ENCODE measurements around the gene THY1. TPM values are rescaled to one million over a fixed set of nuclear protein-coding genes. Genes with fewer than 3 reads are reported as not detected.

THY1 gene
- total RNA-seq (100 to 1,000 TPM in 1 of 2 donors, 10 to 100 TPM in 1; 46.6 to 130 TPM), polyA plus RNA-seq (ENCODE audit: insufficient read length in 6 of 6) (10 to 100 TPM; 28.7 to 54.4 (median 44.5) TPM)
- long read RNA-seq, donor 1, transcript THY1-201 (4 exons, 3,556 nt) = major isoform, 23 of 31 reads
- long read RNA-seq, donor 1, partial matches to known transcripts = 6 of 31 reads
- long read RNA-seq, donor 1, other reads (novel, unspliced or antisense) = 0 of 31 reads
- long read RNA-seq, donor 2, transcript THY1-210 (1 exons, 2,427 nt) = minor isoform, 5 of 26 reads
- long read RNA-seq, donor 2, transcript THY1-201 (4 exons, 3,556 nt) = major isoform, 12 of 26 reads
- long read RNA-seq, donor 2, partial matches to known transcripts = 9 of 26 reads
- long read RNA-seq, donor 2, other reads (novel, unspliced or antisense) = 0 of 26 reads
- long read RNA-seq, donor 3, transcript THY1-201 (4 exons, 3,556 nt) = major isoform, 11 of 13 reads
- long read RNA-seq, donor 3, partial matches to known transcripts = 0 of 13 reads
- long read RNA-seq, donor 3, other reads (novel, unspliced or antisense) = 0 of 13 reads
- long read RNA-seq, donor 4, transcript THY1-201 (4 exons, 3,556 nt) = major isoform, 237 of 259 reads
- long read RNA-seq, donor 4, partial matches to known transcripts = 8 of 259 reads
- long read RNA-seq, donor 4, other reads (novel, unspliced or antisense) = 10 of 259 reads
- long read RNA-seq, donor 5, transcript THY1-201 (4 exons, 3,556 nt) = major isoform, 15 of 20 reads
- long read RNA-seq, donor 5, partial matches to known transcripts = 0 of 20 reads
- long read RNA-seq, donor 5, other reads (novel, unspliced or antisense) = 0 of 20 reads
- long read RNA-seq, donor 6, transcript THY1-201 (4 exons, 3,556 nt) = major isoform, 7 of 8 reads
- long read RNA-seq, donor 6, partial matches to known transcripts = 0 of 8 reads
- long read RNA-seq, donor 6, other reads (novel, unspliced or antisense) = 0 of 8 reads
- long read RNA-seq, donor 7, transcript THY1-201 (4 exons, 3,556 nt) = major isoform, 5 of 5 reads
- long read RNA-seq, donor 7, partial matches to known transcripts = 0 of 5 reads
- long read RNA-seq, donor 7, other reads (novel, unspliced or antisense) = 0 of 5 reads
- long read RNA-seq, donor 8, transcript THY1-201 (4 exons, 3,556 nt) = major isoform, 10 of 15 reads
- long read RNA-seq, donor 8, transcript THY1-210 (1 exons, 2,427 nt) = minor isoform, 5 of 15 reads
- long read RNA-seq, donor 8, partial matches to known transcripts = 0 of 15 reads
- long read RNA-seq, donor 8, other reads (novel, unspliced or antisense) = 0 of 15 reads
- long read RNA-seq, donor 9 = 0 reads
- long read RNA-seq, donor 10, transcript THY1-201 (4 exons, 3,556 nt) = major isoform, 102 of 109 reads
- long read RNA-seq, donor 10, transcript THY1-210 (1 exons, 2,427 nt) = minor isoform, 7 of 109 reads
- long read RNA-seq, donor 10, partial matches to known transcripts = 0 of 109 reads
- long read RNA-seq, donor 10, other reads (novel, unspliced or antisense) = 0 of 109 reads
- long read RNA-seq, donor 11, transcript THY1-201 (4 exons, 3,556 nt) = major isoform, 74 of 114 reads
- long read RNA-seq, donor 11, transcript THY1-210 (1 exons, 2,427 nt) = minor isoform, 21 of 114 reads
- long read RNA-seq, donor 11, partial matches to known transcripts = 16 of 114 reads
- long read RNA-seq, donor 11, other reads (novel, unspliced or antisense) = 0 of 114 reads
- long read RNA-seq, donor 12, transcript THY1-201 (4 exons, 3,556 nt) = major isoform, 16 of 18 reads
- long read RNA-seq, donor 12, partial matches to known transcripts = 0 of 18 reads
- long read RNA-seq, donor 12, other reads (novel, unspliced or antisense) = 0 of 18 reads

DNA sequence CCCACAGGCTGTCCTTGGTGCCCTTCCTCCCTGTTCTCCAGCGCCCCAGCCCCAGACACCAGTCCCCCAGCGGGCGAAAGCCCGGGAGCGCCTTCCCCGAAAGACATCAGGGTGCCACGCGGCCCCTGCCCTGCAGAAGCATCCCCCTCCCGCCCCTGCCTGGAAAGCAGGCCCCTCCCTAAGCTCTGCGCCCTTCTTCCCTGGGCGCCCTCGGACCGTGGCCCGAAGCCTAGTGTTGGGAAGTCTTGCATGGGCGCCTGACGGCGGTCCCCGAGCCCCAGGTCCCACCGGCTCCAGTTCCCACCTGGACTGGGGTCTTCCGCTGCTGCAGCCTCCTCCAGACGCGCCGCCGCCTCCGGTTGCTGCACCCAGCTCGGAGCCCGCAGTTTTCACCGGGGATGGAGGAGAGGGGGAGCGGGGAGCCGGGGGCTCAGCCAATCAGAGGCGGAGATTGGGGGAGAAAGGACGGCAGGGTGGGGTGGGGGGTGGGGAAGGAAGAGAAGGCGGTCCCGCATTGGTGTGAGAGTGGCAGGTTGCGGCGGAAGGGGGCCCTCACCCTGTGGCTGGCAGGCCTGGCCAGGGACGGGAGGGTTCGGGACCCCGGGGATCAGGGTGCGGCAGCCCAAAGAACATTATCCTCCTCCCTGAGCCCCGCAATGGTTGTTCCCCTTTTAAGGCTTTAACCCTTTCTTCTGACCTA is at the start of gene THY1:
TSS of gene THY1 (minus strand) at position 364 of the 700 bp plus-strand sequence. CDS start 2,267 bp downstream, outside the sequence.
- TF ChIP-seq CTCF (IDR thresholded peaks at IDR 0.05) = no peak
- Histone ChIP-seq H3K27ac (peak within 1 kb of the TSS in 1 of 2 donors; percentile 56), H3K4me1 (peaks cover 4 to 19% of the 10 kb centered on the region in 2 donors), H3K36me3 (no peaks in the 10 kb centered on the region), H3K4me3 (peak within 1 kb of the TSS; percentile 34 to 47), H3K27me3 (peaks cover 14 to 64% of the 10 kb centered on the region in 2 donors), H3K9me3 (no peaks in the 10 kb centered on the region)
- DNase-seq (no peak), ATAC-seq (peak; percentile 68)
- intact Hi-C loops (cut with DNase I) = no loop called here

- intact Hi-C loops (cut with DNase I) = loop anchor here in 1 of 2 donors (5.0 kb wide), 1 partner anchor 115 kb away; no protein-coding TSS in a partner anchor
- Histone ChIP-seq H3K36me3 (no peaks in the 10 kb centered on the region), H3K4me1 (no peaks in the 10 kb centered on the region), H3K27ac (no peak overlapping the region), H3K27me3 (peaks cover 0 to 11% of the 10 kb centered on the region in 2 donors), H3K4me3 (no peak overlapping the region), H3K9me3 (peaks cover 0 to 7% of the 10 kb centered on the region in 2 donors)
- no peak for TF ChIP-seq CTCF (IDR thresholded peaks at IDR 0.05)
- DNase-seq = no peak
- no peak for ATAC-seq
Measured at GRCh38 chr11:119472186-119472855, 49.3 kb upstream of the THY1 start.

DNA sequence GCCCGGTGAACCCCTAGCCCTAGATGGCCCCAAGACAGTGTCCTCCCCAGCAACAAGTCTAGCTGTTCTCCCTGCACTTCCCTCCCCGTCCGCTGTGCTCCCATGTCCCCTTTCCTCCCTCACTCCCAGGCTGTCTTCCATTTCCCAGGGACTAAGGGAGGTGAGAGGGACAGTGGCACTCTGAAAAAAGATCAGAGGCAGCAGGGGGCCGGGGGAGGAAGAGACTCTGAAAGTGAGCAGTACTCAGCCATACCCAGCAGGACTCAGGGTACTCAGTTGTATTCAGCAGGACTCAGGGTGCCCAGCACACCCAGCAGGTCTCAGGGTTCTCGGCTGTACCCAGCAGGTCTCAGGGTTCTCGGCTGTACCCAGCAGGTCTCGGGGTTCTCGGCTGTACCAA is 48.4 kb upstream of the THY1 start:
- Histone ChIP-seq H3K4me1 (no peaks in the 10 kb centered on the region), H3K27me3 (peaks cover 0 to under 1% of the 10 kb centered on the region in 2 donors), H3K4me3 (no peak overlapping the region), H3K36me3 (no peaks in the 10 kb centered on the region), H3K9me3 (peaks cover 0 to 13% of the 10 kb centered on the region in 2 donors), H3K27ac (no peak overlapping the region)
- no peak for ATAC-seq
- TF ChIP-seq CTCF (IDR thresholded peaks at IDR 0.05) = no peak
- intact Hi-C loops (cut with DNase I) = loop anchor here in 1 of 2 donors (5.0 kb wide), 1 partner anchor 114 kb away; no protein-coding TSS in a partner anchor
- no peak for DNase-seq
